HG02759 (cell line): Measurements from ENCODE around the gene TLL2.

Source experiments
- ATAC-seq: cut with Tn5 transposase; IDR thresholded peaks from one replicate; pipeline ENCODE4 v1.9.1; 2021; ENCODE audit warnings: mild to moderate bottlenecking, moderate library complexity; ENCODE audit not compliant: unreplicated experiment

TLL2 gene

GRCh38 chr10:96509017-96509641 is 4.6 kb downstream of the TLL2 start:
- no peak for ATAC-seq

GRCh38 chr10:96507044-96507443 is 6.7 kb downstream of the TLL2 start:
- no peak for ATAC-seq

- no peak for ATAC-seq
Measured at GRCh38 chr10:96505150-96506136, 8.3 kb downstream of the TLL2 start.

- ATAC-seq: no peak
Measured at GRCh38 chr10:96502561-96503282, 11.0 kb downstream of the TLL2 start.

GRCh38 chr10:96501985-96502384 is 11.7 kb downstream of the TLL2 start:
- ATAC-seq: no peak

GRCh38 chr10:96500519-96500918 is 13.2 kb downstream of the TLL2 start:
- ATAC-seq: no peak

- ATAC-seq: no peak
Measured at GRCh38 chr10:96500050-96500449, 13.7 kb downstream of the TLL2 start.

- no peak for ATAC-seq
Measured at GRCh38 chr10:96497391-96497790, 16.3 kb downstream of the TLL2 start.

- no peak for ATAC-seq
Measured at GRCh38 chr10:96496281-96496925, 17.3 kb downstream of the TLL2 start.

GRCh38 chr10:96495544-96495943 is 18.2 kb downstream of the TLL2 start:
- ATAC-seq: no peak

- no peak for ATAC-seq
Measured at GRCh38 chr10:96494694-96495093, 19.0 kb downstream of the TLL2 start.

GRCh38 chr10:96493871-96494525 is 19.7 kb downstream of the TLL2 start:
- no peak for ATAC-seq

GRCh38 chr10:96493254-96493653 is 20.5 kb downstream of the TLL2 start:
- ATAC-seq: no peak

- ATAC-seq: no peak
Measured at GRCh38 chr10:96491303-96491702, 22.4 kb downstream of the TLL2 start.

- no peak for ATAC-seq
Measured at GRCh38 chr10:96488161-96488935, 25.4 kb downstream of the TLL2 start.

GRCh38 chr10:96482815-96483588 is 30.7 kb downstream of the TLL2 start:
- no peak for ATAC-seq

GRCh38 chr10:96478355-96478754 is 35.4 kb downstream of the TLL2 start:
- ATAC-seq: no peak

- no peak for ATAC-seq
Measured at GRCh38 chr10:96473866-96474265, 39.9 kb downstream of the TLL2 start.
